ENCODE results near the gene ZMYND19. TPM values are rescaled to one million over a fixed set of nuclear protein-coding genes. Genes with fewer than 3 reads are reported as not detected.

Gene ZMYND19
- total and polyA plus RNA-seq, 2 of the 8 experiments (the other 6 are each of a cell fraction or from before 2014, with no cell fraction given): 42.4 to 58.7 TPM

DNA sequence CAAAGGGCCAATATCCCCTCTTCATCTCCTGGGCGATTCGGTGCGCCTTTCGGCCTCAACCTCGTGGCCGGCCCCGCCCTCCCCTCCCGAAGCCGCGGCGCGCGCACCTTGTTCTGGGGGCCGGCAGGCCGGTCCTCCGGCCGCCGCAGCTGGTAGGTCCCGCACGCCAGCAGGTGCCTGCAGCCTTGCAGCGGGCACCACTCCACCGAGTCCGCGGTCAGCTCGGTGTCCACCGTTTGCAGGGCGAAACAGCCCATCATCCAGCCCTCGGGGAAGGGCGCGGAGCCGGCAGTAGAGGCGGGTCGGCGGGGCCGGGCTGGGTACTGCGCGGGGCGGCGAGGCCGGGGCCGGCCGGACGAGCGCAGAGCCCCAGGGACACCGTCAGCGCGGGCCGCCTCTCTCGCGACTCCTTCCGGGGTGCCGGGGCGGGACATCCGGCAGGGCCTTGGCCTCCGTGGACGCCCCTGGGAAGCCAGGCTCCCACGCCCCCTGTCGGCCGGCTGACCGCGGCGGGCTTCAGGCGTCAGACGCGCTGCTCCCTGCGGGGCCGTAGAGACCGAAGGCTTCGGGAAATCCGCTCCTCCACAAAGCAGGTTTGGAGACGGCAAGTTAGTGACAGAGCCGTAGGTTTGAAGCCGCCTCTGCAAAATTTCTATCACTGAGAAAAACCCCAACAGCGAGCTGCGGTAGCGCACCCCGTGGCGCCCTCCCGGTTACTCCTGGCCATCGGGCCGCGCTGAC is 11.6 kb downstream of the ZMYND19 start, which contains the start of gene DPH7 (continued):
- no peak for TF ChIP-seq EZH2 (IDR thresholded peaks at IDR 0.05; ENCODE audit: low read depth, low read length, severe bottlenecking)
- TF ChIP-seq GABPA (IDR thresholded peaks at IDR 0.05; ENCODE audit: borderline replicate concordance, insufficient read depth, low read length): peak; percentile 97
- peak; percentile 64 for TF ChIP-seq TAF7 (optimal IDR thresholded peaks at IDR 0.05; ENCODE audit: borderline replicate concordance, low read depth, low read length)
- TF ChIP-seq SP2 (IDR thresholded peaks at IDR 0.05; ENCODE audit: low read length): peak; percentile 37; the same call in 1 of the 2 replicates
- TF ChIP-seq, protein P1, sequence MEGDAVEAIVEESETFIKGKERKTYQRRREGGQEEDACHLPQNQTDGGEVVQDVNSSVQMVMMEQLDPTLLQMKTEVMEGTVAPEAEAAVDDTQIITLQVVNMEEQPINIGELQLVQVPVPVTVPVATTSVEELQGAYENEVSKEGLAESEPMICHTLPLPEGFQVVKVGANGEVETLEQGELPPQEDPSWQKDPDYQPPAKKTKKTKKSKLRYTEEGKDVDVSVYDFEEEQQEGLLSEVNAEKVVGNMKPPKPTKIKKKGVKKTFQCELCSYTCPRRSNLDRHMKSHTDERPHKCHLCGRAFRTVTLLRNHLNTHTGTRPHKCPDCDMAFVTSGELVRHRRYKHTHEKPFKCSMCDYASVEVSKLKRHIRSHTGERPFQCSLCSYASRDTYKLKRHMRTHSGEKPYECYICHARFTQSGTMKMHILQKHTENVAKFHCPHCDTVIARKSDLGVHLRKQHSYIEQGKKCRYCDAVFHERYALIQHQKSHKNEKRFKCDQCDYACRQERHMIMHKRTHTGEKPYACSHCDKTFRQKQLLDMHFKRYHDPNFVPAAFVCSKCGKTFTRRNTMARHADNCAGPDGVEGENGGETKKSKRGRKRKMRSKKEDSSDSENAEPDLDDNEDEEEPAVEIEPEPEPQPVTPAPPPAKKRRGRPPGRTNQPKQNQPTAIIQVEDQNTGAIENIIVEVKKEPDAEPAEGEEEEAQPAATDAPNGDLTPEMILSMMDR (IDR thresholded peaks at IDR 0.05; ENCODE audit: control extremely low read depth in 1 of 3, insufficient read depth in 1 of 3, low read depth in 1 of 3, low read length in 3 of 3): peak in 2 of 3 experiments; percentile 87 to 92; a peak in 3 of 4 replicates
- TF ChIP-seq POU5F1 (IDR thresholded peaks at IDR 0.05; ENCODE audit: low read depth, low read length): no peak
- no peak for TF ChIP-seq JUN (IDR thresholded peaks at IDR 0.05; ENCODE audit: low read depth, low read length)
- peak; percentile 35 for TF ChIP-seq KDM4A (IDR thresholded peaks at IDR 0.05; ENCODE audit: low read depth, low read length, severe bottlenecking)
- TF ChIP-seq RBBP5 (IDR thresholded peaks at IDR 0.05; ENCODE audit: borderline replicate concordance, low read depth, low read length): no peak; the same call in 1 of the 2 replicates
- peak; percentile 65; the same call in 1 of the 2 replicates for TF ChIP-seq BACH1 (IDR thresholded peaks at IDR 0.05; ENCODE audit: low read length)
- TF ChIP-seq EP300 (IDR thresholded peaks at IDR 0.05; ENCODE audit: borderline replicate concordance in 1 of 2, low read depth in 2 of 2, low read length in 2 of 2): 0 out of 3 replicates have a peak, but pooled peaks of 1 of the 2 experiments have one; percentile 37
- peak; percentile 66; the same call in 1 of the 2 replicates for TF ChIP-seq TAF1 (IDR thresholded peaks at IDR 0.05; ENCODE audit: low read depth, low read length)
- TF ChIP-seq CBX8 (IDR thresholded peaks at IDR 0.05; ENCODE audit: borderline replicate concordance, low read depth, low read length): no peak
- peak; percentile 26 to 39; a peak in 3 of 4 replicates for TF ChIP-seq RAD21 (IDR thresholded peaks at IDR 0.05 in 1 of 2, conservative IDR thresholded peaks at IDR 0.05 in 1 of 2; ENCODE audit: low read depth in 2 of 2, low read length in 2 of 2)
- TF ChIP-seq ASH2L (IDR thresholded peaks at IDR 0.05; ENCODE audit: low read length): peak; percentile 86
- peak; percentile 39; the same call in 1 of the 2 replicates for TF ChIP-seq FOSL1 (IDR thresholded peaks at IDR 0.05; ENCODE audit: insufficient read depth, low read depth, low read length)
- TF ChIP-seq, protein P2, sequence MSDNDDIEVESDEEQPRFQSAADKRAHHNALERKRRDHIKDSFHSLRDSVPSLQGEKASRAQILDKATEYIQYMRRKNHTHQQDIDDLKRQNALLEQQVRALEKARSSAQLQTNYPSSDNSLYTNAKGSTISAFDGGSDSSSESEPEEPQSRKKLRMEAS (IDR thresholded peaks at IDR 0.05): peak; percentile 52; the same call in 1 of the 2 replicates
- peak; percentile 52 for TF ChIP-seq JUND (IDR thresholded peaks at IDR 0.05; ENCODE audit: low read length)
- TF ChIP-seq, protein P3, sequence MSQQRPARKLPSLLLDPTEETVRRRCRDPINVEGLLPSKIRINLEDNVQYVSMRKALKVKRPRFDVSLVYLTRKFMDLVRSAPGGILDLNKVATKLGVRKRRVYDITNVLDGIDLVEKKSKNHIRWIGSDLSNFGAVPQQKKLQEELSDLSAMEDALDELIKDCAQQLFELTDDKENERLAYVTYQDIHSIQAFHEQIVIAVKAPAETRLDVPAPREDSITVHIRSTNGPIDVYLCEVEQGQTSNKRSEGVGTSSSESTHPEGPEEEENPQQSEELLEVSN (IDR thresholded peaks at IDR 0.05): peak; percentile 17; the same call in 1 of the 2 replicates

All from H1 (cell line).